ENCODE results near the gene SH3TC2. TPM values are rescaled to one million over a fixed set of nuclear protein-coding genes. Genes with fewer than 3 reads are reported as not detected.

SH3TC2 gene
- total RNA-seq, 1 experiment from 2014 or later = 38.8 TPM

DNA sequence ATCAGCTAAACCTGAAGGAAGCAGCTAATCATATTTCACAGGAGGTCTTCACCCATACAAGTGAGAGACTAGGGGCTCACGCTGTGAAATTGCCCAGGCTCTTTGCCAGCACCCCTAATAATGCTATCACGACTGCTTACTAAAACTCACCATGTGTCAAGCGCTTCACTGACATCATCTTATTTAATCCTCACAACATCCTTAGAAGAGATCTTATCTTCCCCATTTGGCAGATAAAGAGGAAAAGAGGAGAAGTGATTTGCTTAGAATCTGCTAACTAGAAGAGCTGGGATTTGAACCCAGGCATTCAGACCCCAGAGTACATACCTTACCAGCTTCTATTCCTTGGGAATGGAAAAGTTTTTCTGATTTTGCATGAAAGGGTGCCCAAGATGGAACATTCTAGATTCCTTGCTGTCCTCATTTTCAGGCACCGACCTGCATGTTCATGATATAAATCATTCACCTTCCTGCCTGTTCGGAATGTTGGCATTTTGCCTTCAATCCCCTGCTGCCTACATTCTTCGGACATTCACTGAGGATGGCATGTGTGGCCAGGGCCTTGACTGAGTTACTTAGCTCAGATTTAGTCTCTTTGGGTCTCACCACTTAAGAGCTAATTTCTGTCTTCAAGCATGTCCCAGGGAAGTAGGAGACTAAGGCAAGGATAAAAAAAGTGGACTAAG, 88.1 kb downstream of the SH3TC2 start:
- Histone ChIP-seq H4K20me1 (ENCODE audit: insufficient read depth) (no peaks in the 10 kb centered on the region), H3K27ac (no peak overlapping the region), H3K4me3 (no peak overlapping the region), H3K4me1 (replicated peaks; ENCODE audit: insufficient read depth) (peaks cover 78% of the 10 kb centered on the region), H3K9me3 (ENCODE audit: insufficient read depth, low read depth) (no peaks in the 10 kb centered on the region), H3K4me2 (no peak overlapping the region), H3K9me2 (ENCODE audit: insufficient read depth) (no peaks in the 10 kb centered on the region), H3K36me3 (ENCODE audit: low read depth) (no peaks in the 10 kb centered on the region), H3K27me3 (ENCODE audit: insufficient read depth, low read depth) (no peaks in the 10 kb centered on the region), H2AFZ (no peak overlapping the region), H3F3A (ENCODE audit: insufficient read depth, low read depth) (peaks cover 55% of the 10 kb centered on the region), H3K79me2 (ENCODE audit: low read depth) (no peaks in the 10 kb centered on the region)
- CTCF ChIA-PET = interaction anchor here (0.6 kb wide), 1 partner anchor 10 kb away, joined by 6 read pairs; no protein-coding TSS in a partner anchor
- no TSS peak for BruUV-seq (replicated peaks)
- TF ChIP-seq CTCF (conservative IDR thresholded peaks at IDR 0.05) (no peak), EZH2 (IDR thresholded peaks at IDR 0.05; ENCODE audit: low read depth) (no peak)
- peak in 1 of 2 experiments; percentile 32 for DNase-seq
- POLR2A ChIA-PET (ENCODE audit: unreplicated experiment) = no interaction called here
- intact Hi-C loops (cut with micrococcal nuclease; ENCODE audit: unreplicated experiment) = loop anchor here (5.0 kb wide), 1 partner anchor 167 kb away; no protein-coding TSS in a partner anchor

DNA sequence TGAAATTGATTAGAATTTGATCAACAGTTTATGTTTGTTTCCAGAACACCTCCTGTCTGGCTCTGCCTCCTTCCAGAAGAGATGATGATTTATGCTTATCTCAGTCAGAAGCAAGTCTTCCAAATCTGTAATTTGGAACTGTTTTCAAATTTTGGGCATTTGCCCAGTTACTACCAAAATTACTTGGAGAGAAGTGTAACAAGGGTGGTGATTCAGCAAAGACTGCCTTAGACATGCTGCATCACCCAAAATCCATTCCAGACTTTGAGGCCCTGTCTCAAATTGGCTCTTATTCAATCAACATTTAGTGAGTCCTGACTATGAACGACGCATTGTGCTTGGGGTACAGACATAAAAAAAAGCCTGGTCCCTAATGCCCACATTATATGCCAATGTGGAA, 89.4 kb downstream of the SH3TC2 start:
- H3K9me3 ChIP-seq (ENCODE audit: insufficient read depth, low read depth) = no peaks in the 10 kb centered on the region
- peaks cover 44% of the 10 kb centered on the region for H3F3A ChIP-seq (ENCODE audit: insufficient read depth, low read depth)
- H3K36me3 ChIP-seq (ENCODE audit: low read depth) = no peaks in the 10 kb centered on the region
- no peaks in the 10 kb centered on the region for H4K20me1 ChIP-seq (ENCODE audit: insufficient read depth)
- peak in 1 of 2 experiments; percentile 15 for DNase-seq
- peak overlapping the region; percentile 57; the same call in 1 of the 2 replicates for H2AFZ ChIP-seq
- ChIA-PET POLR2A (ENCODE audit: unreplicated experiment) (interaction anchor here (0.7 to 1.0 kb wide), 2 partner anchors 59 to 384 kb away, joined by 7 read pairs; partner anchors contain the start of gene PCYOX1L), CTCF (interaction anchor here (1.0 kb wide), 1 partner anchor 61 kb away, joined by 3 read pairs; no protein-coding TSS in a partner anchor)
- peak overlapping the region; percentile 94 for H3K27ac ChIP-seq
- TSS peak; percentile 89 for BruUV-seq (replicated peaks)
- no peaks in the 10 kb centered on the region for H3K27me3 ChIP-seq (ENCODE audit: insufficient read depth, low read depth)
- TF ChIP-seq EZH2 (IDR thresholded peaks at IDR 0.05; ENCODE audit: low read depth) (no peak), CTCF (conservative IDR thresholded peaks at IDR 0.05) (no peak)
- no peaks in the 10 kb centered on the region for H3K79me2 ChIP-seq (ENCODE audit: low read depth)
- H3K4me2 ChIP-seq = peak overlapping the region; percentile 53
- H3K4me1 ChIP-seq (replicated peaks; ENCODE audit: insufficient read depth) = peaks cover 69% of the 10 kb centered on the region
- intact Hi-C loops (cut with micrococcal nuclease; ENCODE audit: unreplicated experiment) = no loop called here
- peak overlapping the region; percentile 22 for H3K4me3 ChIP-seq
- no peaks in the 10 kb centered on the region for H3K9me2 ChIP-seq (ENCODE audit: insufficient read depth)

- no peaks in the 10 kb centered on the region for H3K9me2 ChIP-seq (ENCODE audit: insufficient read depth)
- BruUV-seq (replicated peaks) = no TSS peak
- DNase-seq = peak; percentile 61 to 95
- peaks cover 64% of the 10 kb centered on the region for H3K4me1 ChIP-seq (replicated peaks; ENCODE audit: insufficient read depth)
- peak overlapping the region; percentile 94 for H3K27ac ChIP-seq
- no peaks in the 10 kb centered on the region for H3K79me2 ChIP-seq (ENCODE audit: low read depth)
- H3F3A ChIP-seq (ENCODE audit: insufficient read depth, low read depth) = peaks cover 39% of the 10 kb centered on the region
- H3K4me2 ChIP-seq = peak overlapping the region; percentile 53
- no peaks in the 10 kb centered on the region for H3K36me3 ChIP-seq (ENCODE audit: low read depth)
- H3K27me3 ChIP-seq (ENCODE audit: insufficient read depth, low read depth) = no peaks in the 10 kb centered on the region
- POLR2A ChIA-PET (ENCODE audit: unreplicated experiment) = interaction anchor here (0.7 to 1.0 kb wide), 2 partner anchors 59 to 385 kb away, joined by 7 read pairs; partner anchors contain the start of gene PCYOX1L
- H2AFZ ChIP-seq = peak overlapping the region; percentile 57; the same call in 1 of the 2 replicates
- TF ChIP-seq EZH2 (IDR thresholded peaks at IDR 0.05; ENCODE audit: low read depth) (no peak), CTCF (conservative IDR thresholded peaks at IDR 0.05) (no peak)
- H3K4me3 ChIP-seq = peak overlapping the region; percentile 22
- CTCF ChIA-PET = interaction anchor here (1.0 kb wide), 1 partner anchor 61 kb away, joined by 3 read pairs; no protein-coding TSS in a partner anchor
- no peaks in the 10 kb centered on the region for H4K20me1 ChIP-seq (ENCODE audit: insufficient read depth)
- intact Hi-C loops (cut with micrococcal nuclease; ENCODE audit: unreplicated experiment) = no loop called here
- no peaks in the 10 kb centered on the region for H3K9me3 ChIP-seq (ENCODE audit: insufficient read depth, low read depth)
These were observed 89.9 kb downstream of the SH3TC2 start for GRCh38 chr5:148972974-148973374.

All from PC-9 (cell line).